ENCODE measurements around the gene DENND10.

DNA sequence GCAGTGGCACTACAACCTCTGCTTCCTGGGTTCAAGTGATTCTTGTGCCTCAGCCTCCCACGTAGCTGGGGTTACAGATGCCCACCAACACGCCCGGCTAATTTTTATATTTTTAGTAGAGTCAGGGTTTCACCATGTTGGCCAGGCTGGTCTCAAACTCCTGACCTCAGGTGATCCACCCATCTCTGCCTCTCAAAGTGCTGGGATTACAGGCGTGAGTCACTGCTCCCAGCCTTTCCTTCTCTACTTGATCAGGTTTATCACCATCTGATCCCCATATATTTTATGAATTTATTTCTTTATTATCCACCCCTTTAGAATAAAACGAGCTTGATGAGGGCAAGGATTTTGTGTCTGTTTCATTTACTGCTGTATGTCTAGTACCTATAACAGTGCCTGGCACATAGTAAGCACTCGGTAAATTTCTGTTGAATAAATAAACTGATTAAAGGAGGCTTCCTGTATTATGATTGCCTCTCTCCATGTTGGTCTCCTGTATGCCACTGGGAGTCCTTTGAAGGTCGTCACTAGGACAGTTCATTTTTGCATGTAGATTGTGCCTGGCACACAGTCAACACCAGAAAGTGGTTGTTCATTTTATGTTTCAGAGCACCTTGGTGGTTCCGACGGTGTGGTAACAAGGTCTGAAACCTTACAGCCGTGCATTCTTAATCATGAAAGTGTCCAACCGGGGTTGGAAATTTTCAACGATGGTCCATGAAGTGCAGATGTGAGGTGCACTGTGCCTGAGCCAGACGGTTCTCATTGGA, 13.7 kb upstream of the DENND10 start:
- TF ChIP-seq EP300 (IDR thresholded peaks at IDR 0.05; ENCODE audit: borderline replicate concordance): no peak
- no peak for TF ChIP-seq CREB1 (IDR thresholded peaks at IDR 0.05; ENCODE audit: low read depth)
- TF ChIP-seq, protein P1, sequence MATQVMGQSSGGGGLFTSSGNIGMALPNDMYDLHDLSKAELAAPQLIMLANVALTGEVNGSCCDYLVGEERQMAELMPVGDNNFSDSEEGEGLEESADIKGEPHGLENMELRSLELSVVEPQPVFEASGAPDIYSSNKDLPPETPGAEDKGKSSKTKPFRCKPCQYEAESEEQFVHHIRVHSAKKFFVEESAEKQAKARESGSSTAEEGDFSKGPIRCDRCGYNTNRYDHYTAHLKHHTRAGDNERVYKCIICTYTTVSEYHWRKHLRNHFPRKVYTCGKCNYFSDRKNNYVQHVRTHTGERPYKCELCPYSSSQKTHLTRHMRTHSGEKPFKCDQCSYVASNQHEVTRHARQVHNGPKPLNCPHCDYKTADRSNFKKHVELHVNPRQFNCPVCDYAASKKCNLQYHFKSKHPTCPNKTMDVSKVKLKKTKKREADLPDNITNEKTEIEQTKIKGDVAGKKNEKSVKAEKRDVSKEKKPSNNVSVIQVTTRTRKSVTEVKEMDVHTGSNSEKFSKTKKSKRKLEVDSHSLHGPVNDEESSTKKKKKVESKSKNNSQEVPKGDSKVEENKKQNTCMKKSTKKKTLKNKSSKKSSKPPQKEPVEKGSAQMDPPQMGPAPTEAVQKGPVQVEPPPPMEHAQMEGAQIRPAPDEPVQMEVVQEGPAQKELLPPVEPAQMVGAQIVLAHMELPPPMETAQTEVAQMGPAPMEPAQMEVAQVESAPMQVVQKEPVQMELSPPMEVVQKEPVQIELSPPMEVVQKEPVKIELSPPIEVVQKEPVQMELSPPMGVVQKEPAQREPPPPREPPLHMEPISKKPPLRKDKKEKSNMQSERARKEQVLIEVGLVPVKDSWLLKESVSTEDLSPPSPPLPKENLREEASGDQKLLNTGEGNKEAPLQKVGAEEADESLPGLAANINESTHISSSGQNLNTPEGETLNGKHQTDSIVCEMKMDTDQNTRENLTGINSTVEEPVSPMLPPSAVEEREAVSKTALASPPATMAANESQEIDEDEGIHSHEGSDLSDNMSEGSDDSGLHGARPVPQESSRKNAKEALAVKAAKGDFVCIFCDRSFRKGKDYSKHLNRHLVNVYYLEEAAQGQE (IDR thresholded peaks at IDR 0.05; ENCODE audit: low read depth): no peak
- no peak for TF ChIP-seq YY1 (IDR thresholded peaks at IDR 0.05; ENCODE audit: low read depth)
- no peak for TF ChIP-seq TEAD4 (IDR thresholded peaks at IDR 0.05)
- no peak for TF ChIP-seq TAF1 (IDR thresholded peaks at IDR 0.05; ENCODE audit: low read depth)
- no peak for TF ChIP-seq RAD21 (IDR thresholded peaks at IDR 0.05; ENCODE audit: low read depth)
- TF ChIP-seq, protein P2, sequence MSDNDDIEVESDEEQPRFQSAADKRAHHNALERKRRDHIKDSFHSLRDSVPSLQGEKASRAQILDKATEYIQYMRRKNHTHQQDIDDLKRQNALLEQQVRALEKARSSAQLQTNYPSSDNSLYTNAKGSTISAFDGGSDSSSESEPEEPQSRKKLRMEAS (IDR thresholded peaks at IDR 0.05): no peak
- TF ChIP-seq FOXM1 (IDR thresholded peaks at IDR 0.05; ENCODE audit: borderline replicate concordance, low read depth): no peak
- no peak for TF ChIP-seq NFIC (IDR thresholded peaks at IDR 0.05)

Data from Ishikawa (cell line).